GM10266 (cell line): ENCODE data around the gene HPCAL4.
A peak's percentile ranks its signal among the peaks of the same experiment; 100 is the strongest.

ENCODE experiments used
- DNase-seq: peaks from one replicate; pipeline ENCODE4 v3.0.0; 2012; ENCODE audit errors: extremely low spot score
- CTCF ChIP-seq: IDR thresholded peaks from 2 replicates; pipeline ENCODE4 v1.5.1; 2012; ENCODE audit warnings: mild to moderate bottlenecking, low read depth; ENCODE audit not compliant: control insufficient read depth, insufficient read depth; ENCODE audit errors: missing control alignments

The HPCAL4 gene

GRCh38 chr1:39654291-39654690, 36.9 kb downstream of the HPCAL4 start:
- no peak for TF ChIP-seq CTCF
- DNase-seq = no peak

GRCh38 chr1:39653546-39654031, 37.6 kb downstream of the HPCAL4 start:
- TF ChIP-seq CTCF = peak; percentile 88

DNA sequence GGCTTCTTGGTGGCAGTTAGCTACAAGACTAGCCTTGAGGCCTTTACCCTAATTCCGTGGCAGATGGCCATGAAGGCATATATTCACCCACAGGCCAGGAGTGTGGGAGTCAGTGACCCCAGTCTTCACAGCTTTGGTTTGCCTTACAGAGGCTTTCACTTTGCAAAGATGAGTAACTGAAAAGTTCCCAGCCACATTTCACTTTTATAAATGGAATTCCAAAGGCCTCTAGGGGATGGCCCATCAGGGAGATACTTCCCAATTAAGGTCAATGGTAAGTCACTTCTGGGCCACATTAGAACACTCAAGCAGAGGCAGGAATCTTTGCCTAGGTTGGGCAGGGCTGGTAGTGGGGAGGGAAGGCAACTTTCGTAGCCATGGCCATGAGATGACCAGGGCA, 38.7 kb downstream of the HPCAL4 start:
- DNase-seq = no peak
- no peak for TF ChIP-seq CTCF

More at GRCh38 chr1:39653546-39654031, 37.6 kb downstream of the HPCAL4 start:
- DNase-seq = peak; percentile 73

GRCh38 chr1:39652105-39652504, 39.1 kb downstream of the HPCAL4 start:
- no peak for TF ChIP-seq CTCF
- no peak for DNase-seq

GRCh38 chr1:39650431-39650830, 40.8 kb downstream of the HPCAL4 start:
- TF ChIP-seq CTCF = no peak
- no peak for DNase-seq

GRCh38 chr1:39649636-39650185, 41.5 kb downstream of the HPCAL4 start:
- TF ChIP-seq CTCF = no peak
- DNase-seq = no peak

DNA sequence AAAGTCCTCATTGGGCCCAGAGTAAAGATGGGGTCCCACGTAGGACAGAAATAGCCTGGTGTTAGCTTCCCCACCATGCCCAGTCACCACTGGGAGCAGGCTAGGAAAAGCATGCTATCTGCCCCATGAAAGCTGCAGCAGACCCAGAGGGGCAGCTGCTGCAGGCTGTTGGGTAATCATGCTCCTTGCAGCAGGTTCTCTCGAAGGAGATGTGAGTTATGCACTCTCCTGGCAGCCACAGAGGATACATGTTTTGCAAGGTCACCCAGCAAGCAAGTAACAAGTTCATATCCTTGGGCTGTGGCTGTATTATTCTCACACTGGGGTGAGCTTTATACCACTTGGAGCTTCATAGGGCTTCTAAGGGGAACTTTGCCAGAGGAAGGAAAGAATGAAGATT, 42.7 kb downstream of the HPCAL4 start:
- no peak for TF ChIP-seq CTCF

More for the DNA sequence above, 42.7 kb downstream of the HPCAL4 start:
- DNase-seq = no peak
